Measurements from ENCODE around the gene ZNF71.

ZNF71 gene

GRCh38 chr19:56594783-56595547, at the start of gene ZNF71:
Gene ZNF71, plus strand, starts transcription at chr19:56595302. Its CDS starts 6,257 bp downstream, at chr19:56601559.
- Histone ChIP-seq H3K4me1 (ENCODE audit: control insufficient read depth in 1 of 2, insufficient read depth in 2 of 2, low read length in 2 of 2) (peaks cover 0 to 9% of the 10 kb centered on the region in 2 donors), H3K4me3 (ENCODE audit: low read depth in 1 of 2, low read length in 2 of 2) (peak within 1 kb of the TSS; percentile 86 to 90), H3K9ac (ENCODE audit: low read depth in 1 of 2, low read length in 2 of 2) (peak within 1 kb of the TSS; percentile 71 to 80), H3K9me3 (ENCODE audit: control insufficient read depth in 1 of 2, low read length in 2 of 2) (peaks cover 13 to 21% of the 10 kb centered on the region in 2 donors), H3K27me3 (ENCODE audit: control insufficient read depth in 1 of 2, insufficient read depth in 2 of 2, low read length in 2 of 2) (no peaks in the 10 kb centered on the region), H3K36me3 (ENCODE audit: control insufficient read depth in 1 of 2, insufficient read depth in 2 of 2, low read length in 2 of 2) (peaks cover 0 to 2% of the 10 kb centered on the region in 2 donors), H3K27ac (ENCODE audit: low read depth, low read length) (no peak within 1 kb of the TSS)

- Histone ChIP-seq H3K9me3 (ENCODE audit: control insufficient read depth in 1 of 2, low read length in 2 of 2) (peaks cover 72 to 73% of the 10 kb centered on the region in 2 donors), H3K36me3 (ENCODE audit: control insufficient read depth in 1 of 2, insufficient read depth in 2 of 2, low read length in 2 of 2) (peaks cover 23 to 36% of the 10 kb centered on the region in 2 donors)
These were observed 47.6 kb upstream of the ZNF71 start for GRCh38 chr19:56547535-56547934.

GRCh38 chr19:56554272-56554869, 40.7 kb upstream of the ZNF71 start:
- Histone ChIP-seq H3K27me3 (ENCODE audit: control insufficient read depth in 1 of 2, insufficient read depth in 2 of 2, low read length in 2 of 2) (no peaks in the 10 kb centered on the region), H3K4me3 (ENCODE audit: low read depth in 1 of 2, low read length in 2 of 2) (peak overlapping the region; percentile 18 to 20), H3K36me3 (ENCODE audit: control insufficient read depth in 1 of 2, insufficient read depth in 2 of 2, low read length in 2 of 2) (peaks cover 26 to 30% of the 10 kb centered on the region in 2 donors), H3K4me1 (ENCODE audit: control insufficient read depth in 1 of 2, insufficient read depth in 2 of 2, low read length in 2 of 2) (no peaks in the 10 kb centered on the region), H3K27ac (ENCODE audit: low read depth, low read length) (no peak overlapping the region), H3K9me3 (ENCODE audit: control insufficient read depth in 1 of 2, low read length in 2 of 2) (peaks cover 76 to 88% of the 10 kb centered on the region in 2 donors), H3K9ac (ENCODE audit: low read depth in 1 of 2, low read length in 2 of 2) (no peak overlapping the region)

More at GRCh38 chr19:56547535-56547934, 47.6 kb upstream of the ZNF71 start:
- Histone ChIP-seq H3K27me3 (ENCODE audit: control insufficient read depth in 1 of 2, insufficient read depth in 2 of 2, low read length in 2 of 2) (no peaks in the 10 kb centered on the region), H3K27ac (ENCODE audit: low read depth, low read length) (no peak overlapping the region), H3K4me3 (ENCODE audit: low read depth in 1 of 2, low read length in 2 of 2) (peak overlapping the region in 1 of 2 donors; percentile 2), H3K9ac (ENCODE audit: low read depth in 1 of 2, low read length in 2 of 2) (no peak overlapping the region), H3K4me1 (ENCODE audit: control insufficient read depth in 1 of 2, insufficient read depth in 2 of 2, low read length in 2 of 2) (no peaks in the 10 kb centered on the region)

GRCh38 chr19:56562766-56563165, 32.3 kb upstream of the ZNF71 start:
- no peaks in the 10 kb centered on the region for H3K36me3 ChIP-seq (ENCODE audit: control insufficient read depth in 1 of 2, insufficient read depth in 2 of 2, low read length in 2 of 2)
- no peak overlapping the region for H3K27ac ChIP-seq (ENCODE audit: low read depth, low read length)
- peaks cover 57 to 82% of the 10 kb centered on the region in 2 donors for H3K9me3 ChIP-seq (ENCODE audit: control insufficient read depth in 1 of 2, low read length in 2 of 2)
- peaks cover 0 to 2% of the 10 kb centered on the region in 2 donors for H3K4me1 ChIP-seq (ENCODE audit: control insufficient read depth in 1 of 2, insufficient read depth in 2 of 2, low read length in 2 of 2)
- no peaks in the 10 kb centered on the region for H3K27me3 ChIP-seq (ENCODE audit: control insufficient read depth in 1 of 2, insufficient read depth in 2 of 2, low read length in 2 of 2)
- no peak overlapping the region for H3K4me3 ChIP-seq (ENCODE audit: low read depth in 1 of 2, low read length in 2 of 2)
- no peak overlapping the region for H3K9ac ChIP-seq (ENCODE audit: low read depth in 1 of 2, low read length in 2 of 2)

GRCh38 chr19:56566904-56567273, 28.2 kb upstream of the ZNF71 start:
- Histone ChIP-seq H3K4me3 (ENCODE audit: low read depth in 1 of 2, low read length in 2 of 2) (peak overlapping the region; percentile 94 to 97), H3K9ac (ENCODE audit: low read depth in 1 of 2, low read length in 2 of 2) (peak overlapping the region; percentile 60 to 64), H3K9me3 (ENCODE audit: control insufficient read depth in 1 of 2, low read length in 2 of 2) (peaks cover 63 to 84% of the 10 kb centered on the region in 2 donors), H3K4me1 (ENCODE audit: control insufficient read depth in 1 of 2, insufficient read depth in 2 of 2, low read length in 2 of 2) (peaks cover 0 to 8% of the 10 kb centered on the region in 2 donors), H3K27me3 (ENCODE audit: control insufficient read depth in 1 of 2, insufficient read depth in 2 of 2, low read length in 2 of 2) (no peaks in the 10 kb centered on the region), H3K36me3 (ENCODE audit: control insufficient read depth in 1 of 2, insufficient read depth in 2 of 2, low read length in 2 of 2) (peaks cover 23 to 27% of the 10 kb centered on the region in 2 donors), H3K27ac (ENCODE audit: low read depth, low read length) (peak overlapping the region; percentile 45)

GRCh38 chr19:56567274-56568120, 27.6 kb upstream of the ZNF71 start, which contains the start of gene ZNF470:
Gene ZNF470, plus strand, starts transcription at chr19:56567468. Its CDS starts 2,844 bp downstream, at chr19:56570312.
- peak within 1 kb of the TSS; percentile 45 for H3K27ac ChIP-seq (ENCODE audit: low read depth, low read length)
- no peaks in the 10 kb centered on the region for H3K27me3 ChIP-seq (ENCODE audit: control insufficient read depth in 1 of 2, insufficient read depth in 2 of 2, low read length in 2 of 2)
- H3K4me3 ChIP-seq (ENCODE audit: low read depth in 1 of 2, low read length in 2 of 2): peak within 1 kb of the TSS; percentile 94 to 97
- H3K4me1 ChIP-seq (ENCODE audit: control insufficient read depth in 1 of 2, insufficient read depth in 2 of 2, low read length in 2 of 2): peaks cover 0 to 8% of the 10 kb centered on the region in 2 donors
- H3K36me3 ChIP-seq (ENCODE audit: control insufficient read depth in 1 of 2, insufficient read depth in 2 of 2, low read length in 2 of 2): peaks cover 23 to 27% of the 10 kb centered on the region in 2 donors
- H3K9me3 ChIP-seq (ENCODE audit: control insufficient read depth in 1 of 2, low read length in 2 of 2): peaks cover 61 to 81% of the 10 kb centered on the region in 2 donors
- H3K9ac ChIP-seq (ENCODE audit: low read depth in 1 of 2, low read length in 2 of 2): peak within 1 kb of the TSS; percentile 60 to 64

GRCh38 chr19:56572589-56572988, 22.5 kb upstream of the ZNF71 start:
- Histone ChIP-seq H3K4me1 (ENCODE audit: control insufficient read depth in 1 of 2, insufficient read depth in 2 of 2, low read length in 2 of 2) (peaks cover 0 to 8% of the 10 kb centered on the region in 2 donors), H3K9ac (ENCODE audit: low read depth in 1 of 2, low read length in 2 of 2) (no peak overlapping the region), H3K4me3 (ENCODE audit: low read depth in 1 of 2, low read length in 2 of 2) (no peak overlapping the region), H3K27ac (ENCODE audit: low read depth, low read length) (no peak overlapping the region), H3K9me3 (ENCODE audit: control insufficient read depth in 1 of 2, low read length in 2 of 2) (peaks cover 82 to 84% of the 10 kb centered on the region in 2 donors), H3K36me3 (ENCODE audit: control insufficient read depth in 1 of 2, insufficient read depth in 2 of 2, low read length in 2 of 2) (peaks cover 38 to 46% of the 10 kb centered on the region in 2 donors), H3K27me3 (ENCODE audit: control insufficient read depth in 1 of 2, insufficient read depth in 2 of 2, low read length in 2 of 2) (no peaks in the 10 kb centered on the region)

GRCh38 chr19:56573914-56574313, 21.2 kb upstream of the ZNF71 start:
- peaks cover 85 to 87% of the 10 kb centered on the region in 2 donors for H3K9me3 ChIP-seq (ENCODE audit: control insufficient read depth in 1 of 2, low read length in 2 of 2)
- H3K9ac ChIP-seq (ENCODE audit: low read depth in 1 of 2, low read length in 2 of 2): no peak overlapping the region

GRCh38 chr19:56577719-56578602, 17.1 kb upstream of the ZNF71 start:
- no peaks in the 10 kb centered on the region for H3K27me3 ChIP-seq (ENCODE audit: control insufficient read depth in 1 of 2, insufficient read depth in 2 of 2, low read length in 2 of 2)
- peaks cover 15 to 19% of the 10 kb centered on the region in 2 donors for H3K36me3 ChIP-seq (ENCODE audit: control insufficient read depth in 1 of 2, insufficient read depth in 2 of 2, low read length in 2 of 2)
- H3K9me3 ChIP-seq (ENCODE audit: control insufficient read depth in 1 of 2, low read length in 2 of 2): peaks cover 86 to 93% of the 10 kb centered on the region in 2 donors
- H3K9ac ChIP-seq (ENCODE audit: low read depth in 1 of 2, low read length in 2 of 2): no peak overlapping the region
- H3K27ac ChIP-seq (ENCODE audit: low read depth, low read length): no peak overlapping the region
- H3K4me1 ChIP-seq (ENCODE audit: control insufficient read depth in 1 of 2, insufficient read depth in 2 of 2, low read length in 2 of 2): no peaks in the 10 kb centered on the region
- peak overlapping the region; percentile 3 to 25 for H3K4me3 ChIP-seq (ENCODE audit: low read depth in 1 of 2, low read length in 2 of 2)

More at GRCh38 chr19:56573914-56574313, 21.2 kb upstream of the ZNF71 start:
- Histone ChIP-seq H3K36me3 (ENCODE audit: control insufficient read depth in 1 of 2, insufficient read depth in 2 of 2, low read length in 2 of 2) (peaks cover 38 to 39% of the 10 kb centered on the region in 2 donors), H3K4me3 (ENCODE audit: low read depth in 1 of 2, low read length in 2 of 2) (peak overlapping the region in 1 of 2 donors; percentile 15), H3K27me3 (ENCODE audit: control insufficient read depth in 1 of 2, insufficient read depth in 2 of 2, low read length in 2 of 2) (no peaks in the 10 kb centered on the region), H3K4me1 (ENCODE audit: control insufficient read depth in 1 of 2, insufficient read depth in 2 of 2, low read length in 2 of 2) (no peaks in the 10 kb centered on the region), H3K27ac (ENCODE audit: low read depth, low read length) (no peak overlapping the region)

Data from duodenal mucosa (tissue), 2 donors.